ENCODE measurements around the gene WDTC1. TPM values are rescaled to one million over a fixed set of nuclear protein-coding genes. Genes with fewer than 3 reads are reported as not detected.
A peak's percentile ranks its signal among the peaks of the same experiment; 100 is the strongest.

WDTC1 gene
- total RNA-seq, 1 donor from 2014 or later = 18.2 TPM

- H3K4me3 Mint-ChIP-seq (ENCODE audit: unreplicated experiment) = no peak overlapping the region
- Histone ChIP-seq H3K4me2 (ENCODE audit: low read length) (peak overlapping the region; percentile 78), H2AFZ (ENCODE audit: low read depth, low read length) (peak overlapping the region; percentile 80), H3K27ac (ENCODE audit: low read depth, low read length) (no peak overlapping the region), H3K9ac (ENCODE audit: low read length) (no peak overlapping the region), H3K9me3 (ENCODE audit: insufficient read depth, low read depth, low read length) (no peaks in the 10 kb centered on the region), H4K20me1 (ENCODE audit: insufficient read depth, low read length) (no peaks in the 10 kb centered on the region), H3K4me3 (ENCODE audit: insufficient read depth, low read depth, low read length) (peak overlapping the region; percentile 21), H3K79me2 (ENCODE audit: insufficient read depth, low read length) (no peaks in the 10 kb centered on the region), H3K27me3 (ENCODE audit: insufficient read depth, low read length) (peaks cover 5% of the 10 kb centered on the region), H3K36me3 (ENCODE audit: insufficient read depth, low read length) (no peaks in the 10 kb centered on the region), H3K4me1 (ENCODE audit: insufficient read depth, low read length) (peaks cover 15% of the 10 kb centered on the region)
- no peak for DNase-seq (ENCODE audit: low read depth)
- H3K4me1 Mint-ChIP-seq (ENCODE audit: low read depth, unreplicated experiment) = peaks cover 4% of the 10 kb centered on the region
- peaks cover 5% of the 10 kb centered on the region for H3K27me3 Mint-ChIP-seq (ENCODE audit: low read depth, unreplicated experiment)
- no peak for TF ChIP-seq CTCF (IDR thresholded peaks at IDR 0.05; ENCODE audit: insufficient read depth, low read depth, low read length)
- TF ChIP-seq EZH2 (IDR thresholded peaks at IDR 0.05; ENCODE audit: insufficient read depth, low read length) = no peak
- FAIRE-seq = no peak
- H3K36me3 Mint-ChIP-seq (ENCODE audit: low read depth, unreplicated experiment) = peaks cover 4% of the 10 kb centered on the region
- no peaks in the 10 kb centered on the region for H3K9me3 Mint-ChIP-seq (ENCODE audit: unreplicated experiment)
- no peak overlapping the region for H3K27ac Mint-ChIP-seq (ENCODE audit: unreplicated experiment)
Measured at GRCh38 chr1:27348861-27349783, 114.7 kb downstream of the WDTC1 start.

GRCh38 chr1:27349784-27350662 lies 115.6 kb downstream of the WDTC1 start:
- no peaks in the 10 kb centered on the region for H3K9me3 Mint-ChIP-seq (ENCODE audit: unreplicated experiment)
- peaks cover 15% of the 10 kb centered on the region for H3K4me1 ChIP-seq (ENCODE audit: insufficient read depth, low read length)
- peak; percentile 66 for DNase-seq (ENCODE audit: low read depth)
- no peaks in the 10 kb centered on the region for H3K79me2 ChIP-seq (ENCODE audit: insufficient read depth, low read length)
- peaks cover 4% of the 10 kb centered on the region for H3K36me3 Mint-ChIP-seq (ENCODE audit: low read depth, unreplicated experiment)
- H3K9me3 ChIP-seq (ENCODE audit: insufficient read depth, low read depth, low read length) = no peaks in the 10 kb centered on the region
- H3K4me3 Mint-ChIP-seq (ENCODE audit: unreplicated experiment) = no peak overlapping the region
- TF ChIP-seq CTCF (IDR thresholded peaks at IDR 0.05; ENCODE audit: insufficient read depth, low read depth, low read length) = no peak
- no peak for TF ChIP-seq EZH2 (IDR thresholded peaks at IDR 0.05; ENCODE audit: insufficient read depth, low read length)
- peak overlapping the region; percentile 21 for H3K4me3 ChIP-seq (ENCODE audit: insufficient read depth, low read depth, low read length)
- peaks cover 5% of the 10 kb centered on the region for H3K27me3 ChIP-seq (ENCODE audit: insufficient read depth, low read length)
- no peak overlapping the region for H3K27ac Mint-ChIP-seq (ENCODE audit: unreplicated experiment)
- peak overlapping the region; percentile 78 for H3K4me2 ChIP-seq (ENCODE audit: low read length)
- peaks cover 4% of the 10 kb centered on the region for H3K4me1 Mint-ChIP-seq (ENCODE audit: low read depth, unreplicated experiment)
- no peak overlapping the region for H3K27ac ChIP-seq (ENCODE audit: low read depth, low read length)
- no peaks in the 10 kb centered on the region for H4K20me1 ChIP-seq (ENCODE audit: insufficient read depth, low read length)
- H3K27me3 Mint-ChIP-seq (ENCODE audit: low read depth, unreplicated experiment) = peaks cover 2% of the 10 kb centered on the region
- H3K9ac ChIP-seq (ENCODE audit: low read length) = peak overlapping the region; percentile 12
- no peak for FAIRE-seq
- H2AFZ ChIP-seq (ENCODE audit: low read depth, low read length) = peak overlapping the region; percentile 80
- no peaks in the 10 kb centered on the region for H3K36me3 ChIP-seq (ENCODE audit: insufficient read depth, low read length)
